HEK293 (cell line): Measurements from ENCODE around the gene EIF4E2.

ENCODE experiments used
- BCL6B ChIP-seq: fragments of 450-650 bp; formaldehyde crosslinking; IDR thresholded peaks from 2 replicates; pipeline ENCODE4 v1.5.1; 2017; ENCODE audit warnings: missing biosample characterization, missing genetic modification characterization
- KLF16 ChIP-seq: fragments of 450-650 bp; formaldehyde crosslinking; IDR thresholded peaks from 2 replicates; pipeline ENCODE4 v1.5.1; 2017; ENCODE audit warnings: missing biosample characterization, missing genetic modification characterization
- PRDM4 ChIP-seq: fragments of 450-650 bp; formaldehyde crosslinking; IDR thresholded peaks from 2 replicates; pipeline ENCODE4 v1.5.1; 2017; ENCODE audit warnings: missing biosample characterization, missing genetic modification characterization
- REPIN1 ChIP-seq: fragments of 450-650 bp; formaldehyde crosslinking; IDR thresholded peaks from 2 replicates; pipeline ENCODE4 v1.5.1; 2017; ENCODE audit warnings: missing biosample characterization, missing genetic modification characterization, low read depth
- SALL2 ChIP-seq: fragments of 450-650 bp; formaldehyde crosslinking; IDR thresholded peaks from 2 replicates; pipeline ENCODE4 v1.5.0; 2017; ENCODE audit warnings: missing biosample characterization, mild to moderate bottlenecking, missing genetic modification characterization, borderline replicate concordance
- ZFP3 ChIP-seq: fragments of 450-650 bp; formaldehyde crosslinking; IDR thresholded peaks from 2 replicates; pipeline ENCODE4 v1.5.1; 2016; ENCODE audit warnings: low read depth, missing biosample characterization, missing genetic modification characterization
- ZNF112 ChIP-seq: fragments of 450-650 bp; formaldehyde crosslinking; IDR thresholded peaks from 2 replicates; pipeline ENCODE4 v1.5.0; 2017; ENCODE audit warnings: missing biosample characterization, missing genetic modification characterization
- ZNF658 ChIP-seq: fragments of 450-650 bp; formaldehyde crosslinking; IDR thresholded peaks from 2 replicates; pipeline ENCODE4; 2016; ENCODE audit warnings: missing biosample characterization, missing genetic modification characterization
- TF ChIP-seq, protein P1 (sequence below): fragments of 450-650 bp; formaldehyde crosslinking; IDR thresholded peaks from 2 replicates; pipeline ENCODE4 v1.5.1; 2016; ENCODE audit warnings: missing biosample characterization, missing genetic modification characterization

- TF ChIP-seq BCL6B (tag by site-specific recombination) (no peak), REPIN1 (no peak), SALL2 (tag by site-specific recombination) (no peak), ZNF658 (tag by site-specific recombination) (no peak), ZFP3 (tag by site-specific recombination) (no peak), KLF16 (tag by site-specific recombination) (no peak), ZNF112 (tag by site-specific recombination) (no peak), PRDM4 (tag by site-specific recombination) (no peak)
- TF ChIP-seq, protein P1, sequence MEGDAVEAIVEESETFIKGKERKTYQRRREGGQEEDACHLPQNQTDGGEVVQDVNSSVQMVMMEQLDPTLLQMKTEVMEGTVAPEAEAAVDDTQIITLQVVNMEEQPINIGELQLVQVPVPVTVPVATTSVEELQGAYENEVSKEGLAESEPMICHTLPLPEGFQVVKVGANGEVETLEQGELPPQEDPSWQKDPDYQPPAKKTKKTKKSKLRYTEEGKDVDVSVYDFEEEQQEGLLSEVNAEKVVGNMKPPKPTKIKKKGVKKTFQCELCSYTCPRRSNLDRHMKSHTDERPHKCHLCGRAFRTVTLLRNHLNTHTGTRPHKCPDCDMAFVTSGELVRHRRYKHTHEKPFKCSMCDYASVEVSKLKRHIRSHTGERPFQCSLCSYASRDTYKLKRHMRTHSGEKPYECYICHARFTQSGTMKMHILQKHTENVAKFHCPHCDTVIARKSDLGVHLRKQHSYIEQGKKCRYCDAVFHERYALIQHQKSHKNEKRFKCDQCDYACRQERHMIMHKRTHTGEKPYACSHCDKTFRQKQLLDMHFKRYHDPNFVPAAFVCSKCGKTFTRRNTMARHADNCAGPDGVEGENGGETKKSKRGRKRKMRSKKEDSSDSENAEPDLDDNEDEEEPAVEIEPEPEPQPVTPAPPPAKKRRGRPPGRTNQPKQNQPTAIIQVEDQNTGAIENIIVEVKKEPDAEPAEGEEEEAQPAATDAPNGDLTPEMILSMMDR (tag by site-specific recombination): no peak
These were observed 755 bp downstream of the EIF4E2 start for GRCh38 chr2:232551250-232551638.
